Measurements from ENCODE around the gene PSKH1.
"Not testable (repeated sequence)": the region's sequence is repeated elsewhere in the genome, so short reads cannot be mapped to it uniquely, and the experiment has no call there.

Gene PSKH1

DNA sequence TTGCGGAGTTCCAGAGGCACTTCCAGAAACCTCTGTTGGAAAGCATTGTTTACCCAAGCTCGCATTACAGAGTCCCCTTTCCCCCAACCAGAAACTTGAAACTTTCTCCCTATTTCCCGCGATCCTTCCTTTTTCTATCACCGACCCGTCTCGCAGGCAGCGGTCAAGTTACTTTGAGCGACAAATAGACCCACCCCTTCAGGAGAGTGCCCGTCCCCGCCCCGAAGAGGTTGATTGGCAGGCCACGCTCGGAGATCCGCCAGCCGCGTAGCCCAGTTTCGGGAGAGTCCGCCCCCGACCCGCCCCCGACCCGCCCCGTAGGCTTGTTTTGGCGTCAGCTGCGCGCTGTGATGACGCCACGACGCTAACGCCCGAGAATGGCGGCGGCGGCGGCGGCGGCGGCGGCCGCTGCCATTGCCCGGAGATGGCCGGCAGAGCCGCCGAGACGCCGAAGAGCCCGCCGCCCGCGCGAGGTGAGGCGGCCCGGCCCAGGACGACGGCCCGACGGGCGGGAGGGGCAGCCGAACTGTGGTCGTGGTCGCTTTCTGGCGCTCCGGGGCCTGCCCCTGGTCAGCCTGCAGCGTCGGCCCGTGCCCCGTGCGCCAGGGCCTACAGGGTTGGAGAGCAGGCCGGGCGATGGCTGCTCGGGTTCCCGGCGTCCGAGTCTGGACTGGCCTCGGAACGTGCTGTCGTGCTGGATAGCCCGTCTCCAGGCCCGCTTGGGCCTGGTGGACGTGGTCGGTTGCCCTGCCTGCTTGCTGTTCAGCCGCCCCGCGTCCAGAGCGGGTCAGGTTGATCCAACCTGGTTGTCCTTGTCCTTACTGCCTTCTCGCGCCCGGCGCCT lies at the start of gene PSKH1:
TSS of gene PSKH1 (plus strand) at position 356 of the 844 bp plus-strand sequence. CDS start 15,496 bp downstream, outside the sequence.
- DNase-seq = peak; percentile 60 to 98 (median 93)

DNA sequence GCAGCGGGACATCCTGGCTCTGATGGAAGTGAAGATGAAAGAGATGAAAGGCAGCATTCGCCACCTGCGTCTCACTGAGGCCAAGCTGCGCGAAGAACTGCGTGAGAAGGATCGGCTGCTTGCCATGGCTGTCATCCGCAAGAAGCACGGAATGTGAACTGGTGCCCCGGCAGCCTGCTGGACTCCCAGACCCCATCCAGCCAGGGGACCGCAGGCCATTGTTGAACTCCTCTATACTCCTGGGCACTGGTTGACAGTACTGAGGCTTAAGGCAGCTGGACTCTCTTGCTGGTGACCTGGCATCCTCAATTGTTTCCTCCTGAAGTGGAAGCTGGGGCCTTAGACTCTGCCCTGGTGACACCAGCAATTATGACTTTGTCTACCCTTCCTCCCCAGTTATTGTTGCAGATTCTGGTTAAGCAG lies 49.7 kb upstream of the PSKH1 start:
- peak in 1 of 56 donors; percentile 29 for DNase-seq

DNA sequence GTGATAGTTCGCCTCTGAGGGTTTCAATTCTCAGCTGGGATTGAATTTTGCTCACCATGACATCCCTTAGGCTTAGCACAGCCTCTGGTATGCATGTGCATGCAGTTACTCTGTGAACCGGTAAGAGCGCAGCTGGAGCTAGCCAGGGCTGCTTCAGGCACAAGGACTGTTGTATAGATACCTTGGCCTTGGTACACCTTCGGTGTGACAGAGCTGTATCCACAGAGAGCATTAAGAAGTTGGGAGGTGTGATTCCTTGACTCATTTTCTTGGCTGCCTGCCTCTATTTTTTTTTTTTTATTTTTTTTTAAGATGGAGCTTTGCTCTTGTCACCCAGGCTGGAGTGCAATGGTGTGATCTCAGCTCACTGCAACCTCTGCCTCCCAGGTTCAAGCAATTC lies 48.6 kb upstream of the PSKH1 start:
- DNase-seq = no peak

DNA sequence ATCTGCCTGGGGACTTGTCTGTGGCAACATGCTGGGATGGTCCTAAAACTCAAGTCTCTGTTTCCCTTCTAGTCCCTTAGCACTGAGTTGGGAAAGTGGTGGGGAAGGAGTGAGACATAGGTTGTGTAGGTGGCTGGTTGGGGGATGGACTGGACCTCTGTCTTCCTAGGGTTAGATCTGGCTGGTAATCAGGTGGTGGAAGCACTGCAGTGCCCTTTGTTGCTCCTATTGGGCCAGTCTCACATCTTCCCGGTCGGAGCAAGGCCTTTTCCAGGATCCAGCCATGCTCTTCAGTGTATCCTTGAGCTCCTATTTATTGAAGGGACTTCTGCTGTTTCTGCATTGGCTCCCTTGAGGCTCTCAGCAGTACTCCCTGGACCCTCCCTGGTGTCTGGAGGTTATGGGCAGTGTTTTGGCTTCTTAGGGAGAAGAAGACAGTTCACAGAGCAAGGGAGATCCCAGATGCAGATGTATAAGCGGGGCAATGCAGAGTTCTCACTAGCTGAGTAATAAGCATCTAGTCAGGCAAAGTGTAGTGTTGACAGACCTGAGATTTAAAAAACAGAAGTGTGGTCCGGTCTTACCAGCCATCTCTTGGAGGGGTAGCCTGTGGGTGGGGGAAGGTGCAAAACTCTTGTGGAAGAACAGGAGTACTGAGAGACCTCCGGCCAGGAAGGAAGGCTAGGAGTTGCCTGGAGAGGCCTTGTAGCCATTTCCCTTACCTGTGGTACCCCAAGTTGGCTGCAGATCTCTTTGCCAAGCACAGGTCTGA lies 47.6 kb upstream of the PSKH1 start:
- no peak for DNase-seq

DNA sequence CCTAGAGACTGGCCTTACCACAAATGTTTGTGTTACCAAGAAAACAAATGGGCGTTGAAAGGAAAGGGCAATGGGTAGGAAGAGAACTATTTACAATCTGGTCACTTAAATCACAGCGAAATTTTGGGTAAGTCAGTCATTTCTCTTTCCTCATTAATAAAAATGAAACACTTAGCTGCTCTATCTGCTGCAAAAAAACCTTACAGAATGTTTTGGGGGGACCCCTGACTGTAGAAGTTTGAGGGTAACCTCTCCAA lies 47.1 kb upstream of the PSKH1 start:
- DNase-seq = no peak

DNA sequence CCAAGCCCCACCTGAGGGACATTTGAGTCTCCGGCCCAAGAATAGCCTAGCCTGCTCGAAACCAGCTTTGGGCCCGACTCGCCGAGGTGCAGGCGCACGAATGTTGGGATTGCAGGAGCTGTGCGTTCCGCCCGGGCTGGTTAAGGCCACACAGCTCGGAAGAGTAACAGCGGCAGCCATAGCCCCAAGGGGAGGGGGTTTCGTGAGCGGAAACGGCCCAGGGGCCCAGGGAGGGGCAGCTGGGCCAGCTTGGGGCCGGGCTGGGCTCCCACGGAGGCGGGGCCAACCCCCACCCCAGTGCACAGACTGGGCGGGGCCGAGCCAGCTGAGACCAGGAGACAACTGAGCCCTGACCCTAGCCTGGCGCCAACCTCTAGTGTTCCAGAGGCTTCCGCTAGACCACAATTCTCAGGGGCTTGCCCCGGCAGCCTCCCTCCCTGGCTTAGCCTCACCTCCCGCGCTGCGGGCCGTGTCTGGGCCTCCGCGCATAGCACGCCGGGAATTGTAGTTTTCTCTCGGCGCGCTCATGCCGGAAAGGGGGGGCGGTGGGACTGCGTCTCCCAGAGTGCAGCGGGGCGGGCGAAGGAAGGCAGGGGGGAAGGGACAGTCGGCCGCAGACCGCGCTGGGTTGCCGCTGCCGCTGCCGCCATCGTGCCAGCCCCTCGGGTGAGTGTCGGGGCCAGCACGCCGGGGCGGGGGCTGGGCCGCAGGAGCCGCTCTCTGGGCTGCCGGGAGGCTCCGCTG lies 46.6 kb upstream of the PSKH1 start, which contains the start of gene NUTF2:
TSS of gene NUTF2 (plus strand) at position 614 of the 744 bp plus-strand sequence. CDS start 18,198 bp downstream, outside the sequence.
- DNase-seq = peak; percentile 33 to 98 (median 92)

DNA sequence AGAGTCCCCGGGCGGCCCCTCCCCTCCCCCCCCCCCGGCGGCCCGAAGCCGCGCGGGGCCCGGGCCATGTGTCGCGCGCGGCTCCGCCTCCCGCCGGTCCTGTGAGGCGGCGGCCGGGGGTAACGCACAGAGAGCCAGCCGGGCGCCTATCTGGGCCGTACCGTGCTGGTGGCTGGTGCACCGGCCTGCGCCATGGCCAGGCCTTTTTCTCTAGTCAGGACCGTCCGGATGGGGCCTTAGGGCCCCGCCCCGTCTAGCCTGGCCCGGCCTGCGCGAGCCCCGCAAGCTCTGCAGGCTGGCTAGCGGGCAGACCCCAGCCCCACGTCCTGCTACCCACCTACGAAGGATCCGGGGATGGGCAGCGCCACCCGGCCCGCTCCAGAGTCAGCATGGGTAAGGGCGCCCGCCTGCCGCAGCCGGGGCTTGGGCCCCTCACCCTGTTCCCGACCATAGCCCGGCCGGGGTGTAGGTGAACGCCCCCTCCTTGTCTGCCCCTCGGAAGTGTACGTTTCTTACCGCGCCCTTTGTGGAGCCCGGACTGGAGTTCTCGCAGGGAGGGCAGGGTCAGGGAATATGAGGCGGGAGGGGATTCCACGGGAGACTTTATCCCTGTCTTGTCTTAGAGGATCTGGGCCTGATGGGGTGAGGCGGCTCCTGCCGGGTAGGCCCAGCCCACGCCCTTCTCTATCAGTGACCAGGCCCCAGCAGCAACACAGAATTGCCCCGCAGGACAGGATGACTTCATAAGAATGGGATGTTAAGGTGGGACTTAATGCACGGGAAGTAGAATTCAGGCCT lies 45.8 kb upstream of the PSKH1 start, which contains the start of gene CENPT:
TSS of gene CENPT (minus strand) at position 630 of the 798 bp plus-strand sequence. CDS start 13,834 bp downstream, outside the sequence.
- peak in 19 of 56 donors; percentile 36 to 86 (median 76) for DNase-seq

DNA sequence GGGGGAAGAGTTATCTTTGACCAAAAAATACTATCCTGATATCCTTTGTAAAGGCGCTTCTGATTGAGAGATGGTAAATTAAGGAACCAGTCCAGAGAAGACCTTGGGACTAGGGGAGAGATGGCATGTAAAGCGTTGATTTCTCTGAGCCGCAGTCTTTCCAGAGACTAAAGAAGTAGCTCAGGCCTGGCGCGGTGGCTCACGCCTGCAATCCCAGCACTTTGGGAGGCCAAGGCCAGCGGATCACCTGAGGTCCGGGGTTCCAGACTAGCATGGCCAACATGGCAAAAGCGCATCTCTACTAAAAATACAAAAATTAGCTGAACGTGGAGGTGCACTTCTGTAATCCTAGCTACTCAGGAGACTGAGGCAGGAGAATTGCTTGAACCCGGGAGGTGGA lies 44.9 kb upstream of the PSKH1 start:
- no peak for DNase-seq

DNA sequence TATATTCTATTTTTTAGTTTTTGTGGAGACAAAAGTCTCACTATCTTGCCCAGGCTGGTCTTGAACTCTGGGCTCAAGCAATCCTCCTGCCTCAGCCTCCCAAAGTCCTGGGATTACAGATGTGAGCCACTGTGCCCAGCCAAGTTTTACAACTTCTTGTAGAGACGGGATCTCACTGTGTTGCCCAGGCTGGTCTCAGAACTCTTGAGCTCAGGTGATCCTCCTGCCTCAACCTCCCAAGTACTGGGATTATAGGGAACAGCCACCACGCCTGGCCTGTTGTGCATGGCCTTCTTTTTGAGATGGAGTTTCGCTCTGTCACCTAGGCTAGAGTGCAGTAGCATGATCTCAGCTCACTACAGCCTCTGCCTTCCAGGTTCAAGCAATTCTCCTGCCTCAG lies 39.4 kb upstream of the PSKH1 start:
- no peak for DNase-seq

DNA sequence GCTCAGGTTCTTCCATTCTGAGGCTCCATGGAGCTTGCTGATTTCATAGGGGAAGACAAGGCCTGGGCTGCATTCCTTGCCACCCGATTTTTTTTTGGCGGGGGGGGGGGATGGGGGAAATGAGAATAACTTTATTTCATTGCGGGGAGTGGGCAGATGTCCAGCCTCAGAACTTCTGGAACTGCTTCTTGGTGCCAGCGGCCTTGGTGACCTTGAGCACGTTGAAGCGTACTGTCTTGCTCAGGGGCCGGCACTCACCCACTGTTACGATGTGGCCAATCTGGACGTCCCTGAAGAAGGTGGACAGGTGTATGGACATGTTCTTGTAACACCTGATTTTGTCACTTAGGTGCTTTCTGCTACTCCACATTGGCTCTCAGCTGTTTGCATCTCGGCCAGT lies 37.3 kb upstream of the PSKH1 start:
- DNase-seq = no peak

DNA sequence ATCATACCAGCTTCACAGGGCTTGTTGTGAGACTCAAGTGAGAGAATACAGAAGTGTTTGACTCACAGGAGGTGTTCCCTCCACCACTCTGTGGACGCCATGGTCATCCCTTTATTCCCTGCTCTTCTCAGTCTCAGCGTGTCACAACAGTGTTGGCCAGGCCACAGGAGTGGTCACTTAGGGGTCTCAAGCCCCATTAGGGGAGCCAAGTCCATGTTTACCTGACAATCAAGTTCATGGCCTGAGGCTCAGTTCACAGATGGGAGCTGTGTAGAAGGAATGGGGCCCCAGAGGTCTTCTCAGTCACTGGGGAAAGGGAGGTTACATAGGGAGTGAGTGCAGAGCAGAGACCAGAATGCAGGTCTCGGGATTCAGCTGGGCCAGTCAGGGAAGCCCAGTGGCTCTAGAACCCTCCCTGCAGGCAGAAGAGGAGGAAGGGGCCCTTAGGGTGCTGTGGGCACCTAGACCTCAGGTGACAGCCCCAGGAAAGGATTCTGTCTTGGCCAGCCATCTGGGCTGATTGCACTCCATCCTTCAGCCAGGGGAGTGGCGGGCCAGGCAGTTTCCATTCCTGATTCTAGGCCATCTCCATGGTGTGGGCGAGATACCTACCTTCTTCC lies 36.0 kb upstream of the PSKH1 start:
- no peak for DNase-seq

DNA sequence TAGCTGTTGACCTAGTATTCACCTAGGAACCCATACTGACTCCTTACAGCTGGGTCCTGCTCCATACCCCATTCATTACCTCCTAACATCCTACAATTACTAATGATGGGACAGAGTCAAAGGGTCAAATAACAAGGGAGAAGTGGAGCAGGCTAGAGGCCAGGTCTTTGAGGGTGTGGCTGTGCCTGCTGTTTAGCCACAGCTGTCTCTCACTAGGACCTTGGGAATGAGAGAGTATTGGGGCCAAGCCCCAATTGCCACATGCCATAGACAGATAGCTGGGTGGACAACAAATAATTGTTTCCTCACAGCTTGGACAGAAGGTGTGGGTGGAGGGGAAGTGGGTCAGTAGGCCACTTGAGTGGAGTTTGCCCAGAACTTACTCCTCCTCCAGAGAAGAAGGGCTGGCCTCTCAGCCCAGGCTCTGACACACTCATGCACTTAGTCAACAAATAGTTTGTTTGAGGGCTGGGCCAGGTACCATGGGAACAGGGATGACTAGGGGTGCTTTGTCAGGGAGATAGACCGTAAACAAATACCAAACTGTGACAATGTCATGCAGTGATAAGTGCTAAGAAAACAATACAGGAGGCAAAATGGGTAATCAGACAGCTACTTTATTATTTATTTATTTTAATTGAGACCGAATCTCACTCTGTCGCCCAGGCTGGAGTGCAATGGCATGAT lies 35.4 kb upstream of the PSKH1 start:
- DNase-seq = peak in 7 of 56 donors; percentile 10 to 37 (median 16)

DNA sequence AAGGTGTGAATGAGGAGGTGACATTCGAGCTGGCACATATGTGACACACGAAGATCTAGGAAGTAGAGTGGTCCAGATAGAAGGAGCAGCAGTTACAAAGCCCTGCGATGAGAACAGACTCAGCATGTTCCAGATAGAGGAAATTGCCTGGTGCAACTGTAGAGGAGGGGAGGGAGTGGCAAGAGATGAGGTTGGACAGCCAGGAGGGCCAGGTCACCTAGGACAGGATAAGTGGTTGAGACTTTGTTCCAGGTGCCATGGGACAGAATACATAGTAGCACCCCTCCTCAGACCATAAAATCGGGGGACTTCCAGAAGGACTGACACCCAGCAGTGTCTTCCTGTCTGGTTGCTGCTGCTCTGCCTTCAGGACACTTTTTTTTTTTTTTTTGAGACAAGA lies 34.6 kb upstream of the PSKH1 start:
- no peak for DNase-seq

DNA sequence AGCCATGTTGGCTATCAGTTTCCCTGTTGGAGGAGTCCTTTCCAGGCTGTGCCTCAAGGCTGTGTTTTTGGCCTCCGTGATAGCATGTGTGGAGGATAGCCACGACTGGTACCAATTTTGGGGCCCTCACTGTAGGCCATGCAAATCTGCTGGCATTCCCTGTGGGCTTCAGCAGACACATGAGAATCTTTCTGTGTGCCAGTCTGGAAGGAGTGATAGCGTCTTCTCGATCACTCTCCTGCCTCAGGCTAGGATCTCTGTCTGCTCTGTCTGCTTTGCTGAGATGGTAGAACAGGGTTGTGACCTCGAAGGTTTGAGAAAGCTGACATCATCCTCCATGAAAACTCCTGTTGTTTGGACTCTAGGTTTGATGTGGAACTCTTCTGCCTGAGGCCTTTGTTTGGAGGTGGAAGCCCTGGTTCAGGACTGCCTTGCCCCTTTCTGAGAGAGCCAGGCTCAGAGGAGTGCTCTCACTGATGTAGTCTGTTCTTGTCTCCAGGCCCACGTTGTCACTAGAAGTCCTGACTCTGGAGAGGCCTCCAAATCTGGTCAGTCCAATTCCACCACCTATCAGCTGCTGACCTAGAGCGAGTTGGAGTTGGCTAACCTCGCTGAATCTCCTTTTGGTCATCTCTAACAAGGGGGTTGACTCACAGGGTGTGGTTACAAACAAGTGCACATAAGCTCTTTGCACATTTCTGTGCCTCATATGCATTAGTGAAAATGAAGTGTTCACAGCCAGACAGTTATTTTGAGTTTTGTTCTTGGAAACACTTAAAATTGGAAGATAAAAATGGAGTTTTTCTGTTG lies 32.3 kb upstream of the PSKH1 start:
- DNase-seq = no peak

DNA sequence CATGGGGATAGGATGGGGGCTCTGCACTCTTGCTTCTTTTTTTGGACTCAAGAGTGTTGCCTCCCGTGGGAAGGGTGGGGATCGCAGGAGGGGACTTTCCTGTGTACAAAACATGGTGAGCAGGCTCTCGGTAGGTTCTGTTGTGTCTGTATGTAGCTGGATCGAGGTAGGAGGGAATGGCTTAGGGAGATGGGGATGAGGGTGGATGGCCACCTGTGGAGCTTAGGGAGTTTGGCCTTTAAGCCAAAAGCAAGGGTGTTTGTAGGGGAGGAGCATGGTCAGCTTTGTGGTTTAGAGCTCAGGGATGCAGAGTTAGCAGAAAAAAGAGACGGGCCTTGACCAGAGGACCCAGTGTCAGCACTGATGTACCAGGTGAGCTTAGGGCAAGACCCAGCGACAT lies 31.2 kb upstream of the PSKH1 start:
- DNase-seq = no peak

DNA sequence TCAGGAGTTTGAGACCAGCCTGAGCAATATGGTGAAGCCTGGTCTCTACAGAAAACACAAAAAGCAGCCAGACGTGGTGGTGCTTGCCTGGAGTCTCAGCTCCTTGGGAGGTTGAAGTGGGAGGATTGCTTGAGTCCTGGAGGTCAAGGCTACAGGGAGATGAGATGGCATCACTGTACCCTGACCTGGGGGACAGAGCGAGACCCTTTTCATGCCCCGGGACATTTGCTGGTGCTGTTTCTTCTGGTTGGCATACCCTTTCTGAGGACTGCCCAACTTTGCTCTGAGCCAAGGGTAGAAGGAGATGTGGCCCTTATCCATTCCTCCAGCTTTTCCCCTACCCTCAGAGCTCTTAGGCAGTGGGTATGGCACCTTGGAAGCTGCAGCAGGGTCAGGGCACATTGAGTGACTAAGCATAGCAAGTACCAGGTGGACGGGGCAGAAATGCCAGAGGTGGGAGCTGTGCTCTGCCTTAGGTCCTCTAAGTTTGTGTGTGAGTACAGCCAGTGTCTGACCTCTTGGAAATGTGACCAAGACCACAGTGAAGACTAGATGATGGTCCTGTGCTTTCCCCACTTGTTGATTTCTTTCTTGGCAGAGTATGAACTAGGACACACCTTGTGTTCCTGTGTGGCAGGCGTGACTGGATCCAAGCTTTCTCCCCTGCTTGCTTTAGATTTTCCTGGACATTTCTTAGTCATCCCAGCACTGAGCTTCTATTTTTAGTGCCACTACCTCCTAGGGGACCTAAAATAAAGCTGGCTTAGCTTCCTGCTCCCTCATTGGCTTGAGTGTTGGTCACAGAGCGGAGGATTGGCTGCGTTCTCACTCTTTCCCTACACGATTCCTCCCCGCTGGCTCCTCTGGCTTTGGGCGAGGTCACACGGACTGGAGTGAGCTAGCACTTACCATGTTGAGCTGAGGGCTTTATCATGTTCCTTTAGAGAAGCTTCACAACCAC lies 30.2 kb upstream of the PSKH1 start:
- DNase-seq = peak in 5 of 56 donors; percentile 7 to 24 (median 17)

DNA sequence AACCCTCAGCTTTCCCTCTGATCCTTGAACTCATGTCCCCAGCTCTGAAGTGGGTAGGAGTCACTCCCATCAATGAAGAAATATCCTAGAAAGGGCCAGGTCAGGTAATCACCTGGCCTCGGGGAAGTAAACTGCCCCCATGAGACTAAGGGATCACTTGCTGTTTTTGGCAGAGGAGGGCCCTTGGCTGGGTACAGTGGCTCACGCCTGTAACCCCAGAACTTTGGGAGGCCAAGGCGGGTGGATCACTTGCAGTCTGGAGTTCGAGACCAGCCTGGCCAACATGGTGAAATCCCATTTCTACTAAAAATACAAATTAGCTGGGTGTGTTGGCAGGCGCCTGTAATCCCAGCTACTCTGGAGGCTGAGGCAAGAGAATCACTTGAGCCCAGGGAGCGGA lies 29.0 kb upstream of the PSKH1 start:
- not testable (repeated sequence) for DNase-seq

DNA sequence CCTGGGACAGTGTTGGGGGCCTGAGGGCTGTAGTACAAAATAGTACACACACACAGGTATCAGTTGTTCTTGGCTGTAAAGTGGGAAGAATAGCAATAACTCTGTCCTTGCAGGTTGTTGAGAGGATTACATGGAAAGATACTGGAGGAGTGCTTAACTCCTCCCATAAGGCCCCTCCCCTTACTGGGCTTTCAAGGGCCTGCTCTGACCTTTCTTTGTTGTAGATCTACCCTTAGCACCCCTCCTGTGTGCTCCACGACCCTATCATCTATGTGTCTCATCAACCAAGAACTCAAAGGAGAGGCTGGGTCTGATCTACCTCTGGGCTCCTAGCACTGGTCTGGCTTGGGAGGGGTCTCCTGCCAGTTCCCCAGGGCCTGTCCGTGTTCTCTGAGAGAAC lies 28.5 kb upstream of the PSKH1 start:
- no peak for DNase-seq
